ENCODE measurements around the gene IKBKE. TPM values are rescaled to one million over a fixed set of nuclear protein-coding genes. Genes with fewer than 3 reads are reported as not detected.

IKBKE gene
- total RNA-seq = 10 to 100 TPM; 60.7 to 84.7 (median 81.4) TPM
- total RNA-seq (2013) = 53.5 TPM
- total RNA-seq = 16.8 to 122 (median 81.5) reads per million in 29 experiments

- WGBS (ENCODE audit: insufficient coverage) = 19% methylated on average over 5 of the region's 10 CpGs
- Histone ChIP-seq H3K27me3 (replicated peaks in 1 of 2; ENCODE audit: control insufficient read depth in 2 of 2, extremely low read depth in 1 of 2, insufficient read depth in 2 of 2, low read length in 1 of 2) (no peaks in the 10 kb centered on the region), H3K4me3 (ENCODE audit: control insufficient read depth in 1 of 2, extremely low read depth in 1 of 2, low read length in 1 of 2) (peak within 1 kb of the TSS; percentile 96 to 98), H3K27ac (ENCODE audit: low read length) (peak within 1 kb of the TSS; percentile 68), H3K4me1 (ENCODE audit: control insufficient read depth in 1 of 2, extremely low read depth in 1 of 2, insufficient read depth in 2 of 2, low read length in 2 of 2) (peaks cover 42 to 67% of the 10 kb centered on the region in 2 experiments), H3K9me3 (no peaks in the 10 kb centered on the region), H3K36me3 (ENCODE audit: control insufficient read depth in 2 of 2, extremely low read depth in 1 of 2, insufficient read depth in 1 of 2, low read length in 1 of 2) (peaks cover 10 to 21% of the 10 kb centered on the region in 2 donors)
- no peaks in the 10 kb centered on the region for H3K9me3 Mint-ChIP-seq
- DNase-seq (peak in 28 of 35 experiments; percentile 2 to 70 (median 30)), ATAC-seq (replicated peaks in 1 of 4) (peak; percentile 57 to 69 (median 64))
- CTCF ChIA-PET = interaction anchor here (0.6 to 3.2 kb wide), 13 partner anchors 8 to 583 kb away, joined by 3 to 20 read pairs (median 4); partner anchors contain the start of genes EIF2D (in 1 of the 2), MAPKAPK2 (in 1 of the 2) and PFKFB2 (in 1 of the 2)
- H3K36me3 Mint-ChIP-seq = peaks cover 16% of the 10 kb centered on the region
- H3K4me3 Mint-ChIP-seq = peak within 1 kb of the TSS; percentile 83 to 93 (median 90)
- POLR2A ChIA-PET = interaction anchor here (0.7 to 1.4 kb wide), 2 partner anchors 142 to 424 kb away, joined by 3 to 4 read pairs; partner anchors contain the start of gene EIF2D (in 1 of the 2)
- peaks cover 76 to 89% (median 78%) of the 10 kb centered on the region in 3 donors for H3K4me1 Mint-ChIP-seq
- peak within 1 kb of the TSS; percentile 96 for H3K27ac Mint-ChIP-seq
- no peaks in the 10 kb centered on the region for H3K27me3 Mint-ChIP-seq
These were observed at the start of gene IKBKE for GRCh38 chr1:206469933-206470691. TSS of gene IKBKE (plus strand) at chr1:206470476. CDS start at chr1:206473228, 2,752 bp downstream.

GRCh38 chr1:206421616-206422340 is 48.5 kb upstream of the IKBKE start:
- ChIA-PET CTCF (no interaction called here), POLR2A (no interaction called here)
- Histone ChIP-seq H3K9me3 (no peaks in the 10 kb centered on the region), H3K27ac (ENCODE audit: low read length) (no peak overlapping the region), H3K27me3 (replicated peaks in 1 of 2; ENCODE audit: control insufficient read depth in 2 of 2, extremely low read depth in 1 of 2, insufficient read depth in 2 of 2, low read length in 1 of 2) (no peaks in the 10 kb centered on the region), H3K4me1 (ENCODE audit: control insufficient read depth in 1 of 2, extremely low read depth in 1 of 2, insufficient read depth in 2 of 2, low read length in 2 of 2) (no peaks in the 10 kb centered on the region), H3K36me3 (ENCODE audit: control insufficient read depth in 2 of 2, extremely low read depth in 1 of 2, insufficient read depth in 1 of 2, low read length in 1 of 2) (peaks cover 0 to 19% of the 10 kb centered on the region in 2 donors), H3K4me3 (ENCODE audit: control insufficient read depth in 1 of 2, extremely low read depth in 1 of 2, low read length in 1 of 2) (no peak overlapping the region)
- Mint-ChIP-seq H3K4me1 (no peaks in the 10 kb centered on the region), H3K27me3 (no peaks in the 10 kb centered on the region), H3K4me3 (no peak overlapping the region), H3K36me3 (peaks cover 36% of the 10 kb centered on the region), H3K9me3 (no peaks in the 10 kb centered on the region), H3K27ac (no peak overlapping the region)
- 96% methylated on average over 8 of the region's 11 CpGs for WGBS (ENCODE audit: insufficient coverage)
- ATAC-seq (replicated peaks in 1 of 4) (no peak), DNase-seq (no peak)

GRCh38 chr1:206422525-206422924 is 47.8 kb upstream of the IKBKE start:
- no CpG with 5 or more reads among the region's 1 CpG for WGBS (ENCODE audit: insufficient coverage)
- Mint-ChIP-seq H3K4me1 (no peaks in the 10 kb centered on the region), H3K36me3 (peaks cover 39% of the 10 kb centered on the region), H3K4me3 (no peak overlapping the region), H3K27me3 (no peaks in the 10 kb centered on the region), H3K9me3 (no peaks in the 10 kb centered on the region), H3K27ac (no peak overlapping the region)
- CTCF ChIA-PET = no interaction called here
- Histone ChIP-seq H3K27me3 (replicated peaks in 1 of 2; ENCODE audit: control insufficient read depth in 2 of 2, extremely low read depth in 1 of 2, insufficient read depth in 2 of 2, low read length in 1 of 2) (no peaks in the 10 kb centered on the region), H3K9me3 (no peaks in the 10 kb centered on the region), H3K36me3 (ENCODE audit: control insufficient read depth in 2 of 2, extremely low read depth in 1 of 2, insufficient read depth in 1 of 2, low read length in 1 of 2) (peaks cover 0 to 20% of the 10 kb centered on the region in 2 donors), H3K4me1 (ENCODE audit: control insufficient read depth in 1 of 2, extremely low read depth in 1 of 2, insufficient read depth in 2 of 2, low read length in 2 of 2) (no peaks in the 10 kb centered on the region), H3K4me3 (ENCODE audit: control insufficient read depth in 1 of 2, extremely low read depth in 1 of 2, low read length in 1 of 2) (no peak overlapping the region), H3K27ac (ENCODE audit: low read length) (no peak overlapping the region)
- no peak for DNase-seq
- no peak for ATAC-seq (replicated peaks in 1 of 4)
- POLR2A ChIA-PET = no interaction called here

GRCh38 chr1:206427291-206427690 is 43.0 kb upstream of the IKBKE start:
- Mint-ChIP-seq H3K36me3 (peaks cover 44% of the 10 kb centered on the region), H3K9me3 (no peaks in the 10 kb centered on the region), H3K4me1 (no peaks in the 10 kb centered on the region), H3K27ac (no peak overlapping the region), H3K4me3 (no peak overlapping the region), H3K27me3 (no peaks in the 10 kb centered on the region)
- H3K4me1 ChIP-seq (ENCODE audit: control insufficient read depth in 1 of 2, extremely low read depth in 1 of 2, insufficient read depth in 2 of 2, low read length in 2 of 2) = no peaks in the 10 kb centered on the region
- H3K36me3 ChIP-seq (ENCODE audit: control insufficient read depth in 2 of 2, extremely low read depth in 1 of 2, insufficient read depth in 1 of 2, low read length in 1 of 2) = peaks cover 8 to 18% of the 10 kb centered on the region in 2 donors
- no peaks in the 10 kb centered on the region for H3K9me3 ChIP-seq
- H3K27ac ChIP-seq (ENCODE audit: low read length) = no peak overlapping the region
- no peaks in the 10 kb centered on the region for H3K27me3 ChIP-seq (replicated peaks in 1 of 2; ENCODE audit: control insufficient read depth in 2 of 2, extremely low read depth in 1 of 2, insufficient read depth in 2 of 2, low read length in 1 of 2)
- no peak for ATAC-seq (replicated peaks in 1 of 4)
- DNase-seq = no peak
- CTCF ChIA-PET = no interaction called here
- POLR2A ChIA-PET = interaction anchor here in 1 of 2 donors (0.6 kb wide), 1 partner anchor 9 kb away, joined by 3 read pairs; no protein-coding TSS in a partner anchor
- no peak overlapping the region for H3K4me3 ChIP-seq (ENCODE audit: control insufficient read depth in 1 of 2, extremely low read depth in 1 of 2, low read length in 1 of 2)
- 84% methylated on average over 2 of the region's 6 CpGs for WGBS (ENCODE audit: insufficient coverage)

- no peak for ATAC-seq (replicated peaks in 1 of 4)
- H3K4me3 ChIP-seq (ENCODE audit: control insufficient read depth in 1 of 2, extremely low read depth in 1 of 2, low read length in 1 of 2) = no peak overlapping the region
- no peaks in the 10 kb centered on the region for H3K27me3 ChIP-seq (replicated peaks in 1 of 2; ENCODE audit: control insufficient read depth in 2 of 2, extremely low read depth in 1 of 2, insufficient read depth in 2 of 2, low read length in 1 of 2)
- Mint-ChIP-seq H3K27me3 (no peaks in the 10 kb centered on the region), H3K27ac (no peak overlapping the region), H3K36me3 (peaks cover 48% of the 10 kb centered on the region), H3K4me1 (no peaks in the 10 kb centered on the region), H3K9me3 (no peaks in the 10 kb centered on the region), H3K4me3 (no peak overlapping the region)
- peaks cover 8 to 19% of the 10 kb centered on the region in 2 donors for H3K36me3 ChIP-seq (ENCODE audit: control insufficient read depth in 2 of 2, extremely low read depth in 1 of 2, insufficient read depth in 1 of 2, low read length in 1 of 2)
- H3K9me3 ChIP-seq = no peaks in the 10 kb centered on the region
- WGBS (ENCODE audit: insufficient coverage) = 90% methylated on average over 2 of the region's 4 CpGs
- CTCF ChIA-PET = interaction anchor here in 1 of 2 donors (0.6 kb wide), 1 partner anchor 20 kb away, joined by 3 read pairs; no protein-coding TSS in a partner anchor
- DNase-seq = no peak
- no peak overlapping the region for H3K27ac ChIP-seq (ENCODE audit: low read length)
- no peaks in the 10 kb centered on the region for H3K4me1 ChIP-seq (ENCODE audit: control insufficient read depth in 1 of 2, extremely low read depth in 1 of 2, insufficient read depth in 2 of 2, low read length in 2 of 2)
- POLR2A ChIA-PET = no interaction called here
These were observed 40.9 kb upstream of the IKBKE start for GRCh38 chr1:206429421-206429820.

Data from T-cell (primary cell).